ENCODE measurements around the gene TASP1. TPM values are rescaled to one million over a fixed set of nuclear protein-coding genes. Genes with fewer than 3 reads are reported as not detected.

TASP1 gene
- total and polyA plus RNA-seq, 10 of the 15 experiments (the other 5 are each of a cell fraction or from before 2014, with no cell fraction given), result 7.4 to 17.8 (median 10.5) TPM

- Histone ChIP-seq H3K27me3 (replicated peaks in 1 of 2; ENCODE audit: control insufficient read depth in 2 of 2, insufficient read depth in 2 of 2, low read length in 1 of 2) (no peaks in the 10 kb centered on the region), H4K20me1 (ENCODE audit: control insufficient read depth, insufficient read depth) (no peaks in the 10 kb centered on the region), H3K4me2 (ENCODE audit: control insufficient read depth, insufficient read depth) (no peak overlapping the region), H3K27ac (ENCODE audit: control insufficient read depth, insufficient read depth) (no peak overlapping the region), H3K79me2 (ENCODE audit: control insufficient read depth, insufficient read depth, low read length) (no peaks in the 10 kb centered on the region), H3K9me3 (replicated peaks; ENCODE audit: control insufficient read depth, insufficient read depth, low read length) (no peaks in the 10 kb centered on the region), H3K9ac (ENCODE audit: control insufficient read depth, insufficient read depth, low read length) (no peak overlapping the region), H3K4me3 (no peak overlapping the region), H3K4me1 (ENCODE audit: control insufficient read depth, insufficient read depth, low read length) (no peaks in the 10 kb centered on the region), H2AFZ (ENCODE audit: control insufficient read depth, low read depth, low read length) (no peak overlapping the region), H3K36me3 (ENCODE audit: control insufficient read depth in 2 of 2, insufficient read depth in 2 of 2, low read length in 1 of 2) (no peaks in the 10 kb centered on the region; a peak in 2 of 4 replicates)
- FAIRE-seq, result no peak
- ChIA-PET RAD21 (ENCODE audit: unreplicated experiment) (interaction anchor here (0.5 to 1.5 kb wide), 2 partner anchors 16 to 254 kb away, joined by 3 to 6 read pairs; no protein-coding TSS in a partner anchor), CTCF (no interaction called here), POLR2A (interaction anchor here (0.6 kb wide), 1 partner anchor 924 kb away, joined by 4 read pairs; no protein-coding TSS in a partner anchor), SMC1A (ENCODE audit: uncharacterized antibody, unreplicated experiment) (interaction anchor here (0.7 to 1.4 kb wide), 4 partner anchors 14 to 241 kb away, joined by 3 to 4 read pairs (median 3); no protein-coding TSS in a partner anchor)
- BruUV-seq (replicated peaks), result no TSS peak
- no peak for DNase-seq (ENCODE audit: low read depth, low spot score)
- intact Hi-C loops (cut with micrococcal nuclease; ENCODE audit: unreplicated experiment) (no loop called here), in situ Hi-C loops (cut with MboI) (no loop called here)
- WGBS (ENCODE audit: insufficient coverage, insufficient replicate concordance, low lambda C conversion rate, missing lambda C conversion rate), result 99% methylated on average over 3 of the region's 3 CpGs
- ATAC-seq, result no peak
- TF ChIP-seq HSF1 (IDR thresholded peaks at IDR 0.05; ENCODE audit: low read depth, low read length) (no peak), ZSCAN29 (IDR thresholded peaks at IDR 0.05) (no peak), SMC3 (IDR thresholded peaks at IDR 0.05; ENCODE audit: borderline replicate concordance, low read length) (no peak), TAF1 (IDR thresholded peaks at IDR 0.05; ENCODE audit: borderline replicate concordance, low read depth, low read length) (no peak), HDAC6 (IDR thresholded peaks at IDR 0.05; ENCODE audit: unreplicated experiment) (no peak), CEBPB (IDR thresholded peaks at IDR 0.05; ENCODE audit: borderline replicate concordance in 1 of 2, low read depth in 2 of 2, low read length in 2 of 2) (no peak), ZBED1 (IDR thresholded peaks at IDR 0.05; ENCODE audit: borderline replicate concordance) (no peak), PKNOX1 (IDR thresholded peaks at IDR 0.05) (no peak), HDGF (IDR thresholded peaks at IDR 0.05) (no peak), PRDM15 (CRISPR knock-in tag; IDR thresholded peaks at IDR 0.05) (no peak), SIN3A (IDR thresholded peaks at IDR 0.05; ENCODE audit: low read depth, low read length) (no peak), ZNF217 (IDR thresholded peaks at IDR 0.05) (no peak), JUNB (IDR thresholded peaks at IDR 0.05) (no peak)
- TF ChIP-seq, protein P1, sequence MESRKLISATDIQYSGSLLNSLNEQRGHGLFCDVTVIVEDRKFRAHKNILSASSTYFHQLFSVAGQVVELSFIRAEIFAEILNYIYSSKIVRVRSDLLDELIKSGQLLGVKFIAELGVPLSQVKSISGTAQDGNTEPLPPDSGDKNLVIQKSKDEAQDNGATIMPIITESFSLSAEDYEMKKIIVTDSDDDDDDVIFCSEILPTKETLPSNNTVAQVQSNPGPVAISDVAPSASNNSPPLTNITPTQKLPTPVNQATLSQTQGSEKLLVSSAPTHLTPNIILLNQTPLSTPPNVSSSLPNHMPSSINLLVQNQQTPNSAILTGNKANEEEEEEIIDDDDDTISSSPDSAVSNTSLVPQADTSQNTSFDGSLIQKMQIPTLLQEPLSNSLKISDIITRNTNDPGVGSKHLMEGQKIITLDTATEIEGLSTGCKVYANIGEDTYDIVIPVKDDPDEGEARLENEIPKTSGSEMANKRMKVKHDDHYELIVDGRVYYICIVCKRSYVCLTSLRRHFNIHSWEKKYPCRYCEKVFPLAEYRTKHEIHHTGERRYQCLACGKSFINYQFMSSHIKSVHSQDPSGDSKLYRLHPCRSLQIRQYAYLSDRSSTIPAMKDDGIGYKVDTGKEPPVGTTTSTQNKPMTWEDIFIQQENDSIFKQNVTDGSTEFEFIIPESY (IDR thresholded peaks at IDR 0.05), result no peak
Observed at GRCh38 chr20:13530146-13530545, 108.6 kb downstream of the TASP1 start.

Measured in GM12878 (cell line).